Measurements from ENCODE around the gene ABHD16A. TPM values are rescaled to one million over a fixed set of nuclear protein-coding genes. Genes with fewer than 3 reads are reported as not detected.

Gene ABHD16A
- total and polyA plus RNA-seq, 2 of the 13 experiments (the other 11 are each of a cell fraction or from before 2014, with no cell fraction given), result 43.5 to 45.4 TPM

- TF ChIP-seq ZNF775 (CRISPR knock-in tag; IDR thresholded peaks at IDR 0.05; ENCODE audit: borderline replicate concordance) (peak; percentile 83; the same call in 1 of the 2 replicates), ZBTB26 (CRISPR knock-in tag; IDR thresholded peaks at IDR 0.05; ENCODE audit: borderline replicate concordance) (peak; percentile 56; the same call in 1 of the 2 replicates), ZNF746 (CRISPR knock-in tag; IDR thresholded peaks at IDR 0.05) (peak; percentile 89), NR1H2 (CRISPR knock-in tag; IDR thresholded peaks at IDR 0.05; ENCODE audit: borderline replicate concordance, low read depth) (0 out of 2 replicates have a peak, but pooled peaks have one; percentile 41), U2AF1 (optimal IDR thresholded peaks at IDR 0.05; ENCODE audit: low read depth, low read length) (no peak), E2F5 (CRISPR knock-in tag; conservative IDR thresholded peaks at IDR 0.05) (no peak), ZMYM2 (CRISPR knock-in tag; IDR thresholded peaks at IDR 0.05) (no peak; the same call in 1 of the 2 replicates), MLLT10 (CRISPR knock-in tag; IDR thresholded peaks at IDR 0.05) (no peak), CREBL2 (CRISPR knock-in tag; IDR thresholded peaks at IDR 0.05; ENCODE audit: borderline replicate concordance) (no peak; the same call in 1 of the 2 replicates), ZFP90 (CRISPR knock-in tag; IDR thresholded peaks at IDR 0.05; ENCODE audit: borderline replicate concordance) (peak; percentile 75), ZNF709 (CRISPR knock-in tag; IDR thresholded peaks at IDR 0.05) (peak; percentile 67), GZF1 (CRISPR knock-in tag; IDR thresholded peaks at IDR 0.05) (no peak), UBTF (CRISPR knock-in tag; IDR thresholded peaks at IDR 0.05) (peak; percentile 65), ZNF124 (CRISPR knock-in tag; IDR thresholded peaks at IDR 0.05) (peak; percentile 92; the same call in 1 of the 2 replicates), ZC3H4 (CRISPR knock-in tag; IDR thresholded peaks at IDR 0.05; ENCODE audit: borderline replicate concordance) (no peak; the same call in 1 of the 2 replicates), ZNF354B (CRISPR knock-in tag; IDR thresholded peaks at IDR 0.05) (no peak; the same call in 1 of the 2 replicates), ZNF607 (CRISPR knock-in tag; IDR thresholded peaks at IDR 0.05; ENCODE audit: borderline replicate concordance) (peak; percentile 15; the same call in 1 of the 2 replicates), ZNF878 (CRISPR knock-in tag; IDR thresholded peaks at IDR 0.05) (no peak), MAFG (CRISPR knock-in tag; IDR thresholded peaks at IDR 0.05) (no peak), DZIP1 (CRISPR knock-in tag; IDR thresholded peaks at IDR 0.05) (peak; percentile 19; the same call in 1 of the 2 replicates)
These were observed 37.4 kb downstream of the ABHD16A start, which contains the start of gene CSNK2B (continued) for GRCh38 chr6:31665501-31666336.
